GM18519 (cell line): ENCODE measurements around the gene NPHP4.

Experiments used
- ATAC-seq: cut with Tn5 transposase; IDR thresholded peaks from one replicate; pipeline ENCODE4 v1.9.1; 2021; ENCODE audit warnings: mild to moderate bottlenecking, moderate library complexity; ENCODE audit not compliant: unreplicated experiment, low FRiP score

NPHP4 gene

DNA sequence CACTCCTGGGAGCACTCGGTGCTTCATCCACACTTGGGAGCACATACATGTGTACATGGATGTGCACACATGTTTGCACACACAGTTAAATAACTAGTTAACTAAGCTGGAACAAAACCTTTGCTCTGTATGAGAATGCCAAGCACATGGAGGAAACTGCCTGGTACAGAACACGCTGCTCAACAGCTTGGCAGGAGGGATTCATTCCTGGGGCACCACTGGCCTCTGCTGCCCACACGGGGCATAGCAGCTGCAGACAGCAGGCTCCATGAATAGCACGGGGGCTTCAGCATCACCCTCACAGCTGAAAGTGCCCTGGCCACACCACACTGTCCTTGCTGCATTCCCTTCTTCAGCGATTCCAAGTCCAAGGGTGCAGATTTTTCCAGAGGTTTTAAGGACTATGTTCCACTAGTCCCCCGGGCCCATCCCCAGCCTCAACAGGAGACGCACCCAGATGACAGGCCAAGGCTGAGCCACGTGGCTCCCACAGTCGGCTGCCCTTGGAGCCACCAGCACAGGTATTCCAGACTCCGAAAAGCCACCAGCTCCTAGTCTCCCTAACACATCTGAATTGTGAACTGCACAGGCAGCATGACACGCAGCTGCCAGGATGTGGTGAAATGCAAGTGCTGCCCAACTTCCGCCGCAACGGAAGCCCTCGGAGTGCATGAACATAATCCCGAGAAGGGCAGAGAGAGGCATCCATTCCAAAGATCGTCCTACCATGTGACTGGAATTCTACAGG is 16.9 kb downstream of the NPHP4 start:
- ATAC-seq, result no peak

DNA sequence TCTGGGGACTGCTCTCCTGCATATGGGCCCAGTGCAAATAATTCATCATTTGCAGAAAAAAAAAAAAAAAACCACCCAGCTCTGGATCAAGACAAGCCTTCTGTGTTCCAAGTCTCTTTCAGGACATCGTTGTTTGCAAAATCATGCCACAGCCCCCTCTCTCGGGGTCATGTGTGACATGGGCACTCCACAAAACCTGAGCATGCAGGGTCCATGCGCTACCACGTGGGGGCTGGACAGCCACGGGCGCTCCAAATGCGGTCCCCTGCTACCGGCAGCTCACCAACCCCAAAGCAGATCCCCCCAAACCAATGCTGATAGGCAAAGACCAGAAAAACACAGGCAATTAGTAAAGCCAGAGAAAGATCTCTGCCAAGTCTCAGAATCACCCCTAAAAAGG is 17.6 kb downstream of the NPHP4 start:
- ATAC-seq, result no peak

DNA sequence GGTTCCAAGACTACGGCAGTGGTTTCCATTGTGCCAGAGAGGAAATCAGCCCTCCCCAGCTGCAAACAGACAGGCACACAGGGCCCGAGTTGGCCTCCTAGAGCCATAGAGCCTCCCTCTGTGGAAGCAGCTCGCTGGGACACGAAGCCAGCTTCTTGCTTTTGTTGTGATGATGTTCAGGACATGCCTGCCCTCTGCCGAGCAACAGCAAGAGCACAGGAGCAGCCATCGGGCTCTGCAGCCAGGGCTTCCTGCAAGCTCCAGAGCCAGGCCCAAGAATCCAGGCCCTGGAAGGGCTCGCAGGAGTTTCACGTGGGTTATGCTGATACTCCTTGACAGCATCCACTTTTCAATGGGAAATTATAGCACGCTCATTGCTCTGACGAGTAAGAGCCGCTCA is 18.5 kb downstream of the NPHP4 start:
- no peak for ATAC-seq

DNA sequence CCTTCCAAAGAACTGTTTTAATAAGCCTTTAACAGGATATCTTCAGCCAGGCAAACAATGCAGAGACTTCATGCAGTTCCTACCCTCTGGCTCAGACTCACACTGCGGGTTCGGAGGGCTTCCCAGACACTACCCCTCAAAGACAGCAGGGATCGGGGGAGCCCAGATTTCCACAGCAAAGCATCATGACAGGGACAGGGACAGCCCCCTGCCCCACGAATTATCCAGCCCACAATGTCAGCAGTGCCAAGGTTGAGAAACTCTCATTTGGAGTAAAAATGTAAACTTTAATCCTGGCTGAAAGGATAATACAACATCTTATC is 20.1 kb downstream of the NPHP4 start:
- ATAC-seq, result no peak

DNA sequence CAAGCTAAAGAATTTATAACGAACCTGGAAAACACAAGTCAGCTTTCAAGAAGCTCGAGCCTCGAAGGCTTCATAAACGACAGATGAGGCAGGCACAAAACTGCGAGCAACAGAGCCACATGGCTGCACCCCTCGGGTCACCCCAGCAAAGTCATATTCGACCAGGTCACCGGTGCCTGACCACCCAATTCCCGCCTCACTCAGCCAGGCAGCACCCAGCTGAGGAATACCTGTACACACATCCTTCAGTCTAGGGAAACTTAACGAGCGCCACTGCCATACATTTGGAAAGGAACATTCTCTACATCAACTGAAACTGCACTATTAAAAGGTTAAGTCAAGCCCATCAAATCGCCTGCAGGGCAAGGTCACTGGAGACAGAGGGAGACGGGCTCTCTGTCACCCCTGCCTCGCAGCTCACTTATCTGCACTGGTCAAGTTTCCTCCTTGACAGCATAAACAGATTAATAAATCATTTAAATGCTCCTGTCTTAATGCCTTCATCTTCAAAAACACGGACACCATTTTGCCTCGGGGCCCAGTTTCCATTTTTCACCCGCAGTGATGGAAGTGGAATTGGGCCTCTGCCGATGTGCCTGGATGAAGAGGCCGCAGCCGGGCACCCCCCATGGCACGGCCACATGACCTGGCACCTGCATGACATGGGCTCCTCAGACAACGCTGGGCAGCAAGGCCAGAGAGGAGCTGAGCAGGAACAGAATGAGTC is 20.6 kb downstream of the NPHP4 start:
- ATAC-seq, result no peak

DNA sequence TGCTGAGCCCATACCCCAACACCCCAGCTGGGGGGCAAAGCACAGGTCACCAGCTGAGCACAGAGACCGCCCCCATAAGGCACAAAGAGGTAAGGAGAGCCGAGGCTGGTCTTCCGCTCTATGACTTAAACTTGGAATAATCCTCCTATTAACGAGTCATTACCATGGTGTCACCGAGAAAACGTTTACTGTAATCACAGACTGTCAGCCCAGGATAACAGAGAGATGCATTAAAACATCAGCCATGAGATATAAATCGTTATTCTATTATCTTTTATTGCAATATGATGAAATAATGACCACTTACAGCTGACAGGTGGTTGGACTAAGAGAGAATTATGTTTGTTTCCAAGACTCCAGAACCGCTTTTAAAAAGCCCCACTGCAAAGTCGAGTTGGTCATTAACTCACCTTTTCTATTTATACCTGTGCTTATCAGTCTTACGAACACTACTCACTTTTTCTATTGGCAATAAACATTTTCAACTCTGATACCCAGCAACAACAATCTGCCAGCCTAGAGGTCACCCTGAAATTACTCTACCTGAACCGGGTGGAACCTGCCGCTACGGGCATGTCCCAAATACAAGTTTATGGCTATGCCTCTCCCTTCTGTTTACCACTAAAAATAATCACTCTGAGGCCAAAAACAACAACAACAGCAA is 21.5 kb downstream of the NPHP4 start:
- no peak for ATAC-seq

DNA sequence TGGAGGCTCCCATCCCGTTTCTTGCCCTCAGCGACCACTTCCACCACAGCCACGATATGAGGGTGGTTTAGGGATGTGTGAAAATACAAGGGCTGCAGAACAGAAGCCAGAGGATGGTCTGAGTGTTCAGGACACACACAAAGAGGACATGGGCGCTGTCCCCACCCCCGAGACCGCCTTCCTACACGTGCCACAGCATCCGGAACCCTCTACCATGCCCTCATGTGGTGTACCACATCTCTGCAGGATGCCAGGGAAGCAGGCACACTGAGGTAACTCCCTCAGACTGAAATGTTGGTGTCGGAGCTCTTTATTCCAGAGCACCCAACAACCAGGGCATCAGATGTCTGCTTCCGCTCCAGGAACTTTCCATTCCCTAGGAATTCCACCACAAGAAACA is 23.1 kb downstream of the NPHP4 start:
- no peak for ATAC-seq

DNA sequence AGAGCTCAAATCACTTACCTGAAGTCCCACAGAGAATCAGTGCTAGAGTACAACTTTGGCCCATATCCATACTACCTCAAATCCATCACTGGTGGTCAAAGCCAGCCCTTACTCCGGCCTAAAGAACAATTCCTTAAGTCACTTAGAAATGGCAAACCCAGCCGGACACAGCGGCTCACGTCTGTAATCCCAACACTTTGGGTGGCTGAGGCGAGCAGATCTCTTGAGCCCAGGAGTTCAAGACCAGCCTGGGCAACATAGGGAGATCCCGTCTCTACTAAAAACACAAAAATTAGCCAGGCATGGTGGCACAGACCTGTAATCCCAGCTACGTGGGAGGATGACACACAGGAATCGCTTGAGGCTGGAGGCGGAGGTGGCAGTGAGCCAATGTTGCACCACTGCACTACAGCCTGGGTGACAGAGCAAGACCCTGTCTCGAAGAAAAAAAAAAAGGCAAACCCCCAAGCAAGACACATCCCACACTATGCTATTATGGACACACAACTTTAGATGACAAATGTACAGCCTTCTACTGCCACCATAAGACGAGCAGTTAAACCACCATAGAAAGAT is 24.0 kb downstream of the NPHP4 start:
- ATAC-seq, result no peak

DNA sequence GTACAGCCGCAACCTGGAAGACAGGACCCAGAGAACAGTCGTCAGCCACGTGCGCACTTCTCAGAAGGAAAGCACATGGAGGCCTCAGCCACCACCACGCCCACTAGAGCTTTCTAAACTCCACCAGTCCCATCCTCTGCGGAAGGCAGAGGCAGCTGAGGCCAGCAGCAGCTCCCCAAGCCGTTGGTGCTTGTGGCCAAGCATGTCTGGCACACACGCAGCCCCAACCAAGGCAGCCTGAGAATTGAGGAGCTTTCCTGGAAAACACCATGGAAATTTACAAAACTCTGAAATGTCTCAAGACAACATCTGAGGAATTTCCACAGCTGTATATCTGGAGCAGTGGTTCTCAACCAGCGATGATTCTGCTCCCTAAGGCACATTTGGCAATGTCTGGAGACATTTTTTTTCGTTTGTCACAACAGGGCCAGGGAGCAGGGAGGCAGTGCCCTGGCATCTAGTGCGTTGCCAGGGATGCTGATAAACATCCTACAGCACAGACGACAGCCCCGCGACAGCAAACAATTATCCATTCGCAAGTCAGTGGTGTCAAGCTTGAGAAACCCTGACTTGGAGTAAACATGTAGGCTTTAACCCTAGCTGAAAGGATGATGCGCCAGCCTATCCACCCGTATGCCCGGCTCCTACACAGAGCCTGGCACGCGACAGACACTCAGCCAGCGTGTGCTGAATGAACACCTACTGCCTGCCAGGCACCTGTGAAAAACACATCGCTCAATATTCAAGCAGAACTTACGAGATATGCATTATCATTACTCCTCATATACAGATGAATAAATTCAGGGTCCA is 24.7 kb downstream of the NPHP4 start:
- no peak for ATAC-seq

DNA sequence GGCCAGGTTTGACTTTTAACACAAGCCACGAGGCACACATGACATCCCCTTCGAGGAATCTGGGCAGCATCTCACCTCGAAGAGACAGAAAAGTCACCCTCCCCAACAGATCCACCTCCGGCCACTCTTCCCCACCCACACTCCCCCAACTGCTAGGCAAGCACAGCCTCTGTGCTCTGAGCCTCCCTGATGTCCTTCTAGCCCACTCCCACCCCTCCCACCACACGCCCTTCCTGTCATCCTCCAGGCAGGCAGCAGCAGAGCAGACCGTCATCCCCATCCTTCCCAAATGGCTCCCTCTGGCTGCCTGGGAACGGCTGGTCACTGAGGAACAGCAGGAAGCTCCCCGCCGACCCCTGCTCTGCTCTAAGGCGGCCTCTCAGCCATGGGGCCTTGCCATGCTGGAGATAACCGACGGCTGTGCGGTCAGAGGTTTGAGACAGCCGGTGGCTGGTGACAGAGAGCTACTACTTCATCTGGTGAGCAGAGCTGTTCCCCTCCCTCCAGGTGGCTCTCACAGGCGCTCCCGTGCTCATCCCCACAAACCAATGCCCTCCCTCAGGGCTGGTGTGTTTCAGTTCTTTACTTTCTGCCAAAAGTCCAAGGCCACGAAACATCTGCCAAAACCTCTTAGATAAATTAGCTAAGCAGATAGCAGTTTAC is 25.6 kb downstream of the NPHP4 start:
- no peak for ATAC-seq

DNA sequence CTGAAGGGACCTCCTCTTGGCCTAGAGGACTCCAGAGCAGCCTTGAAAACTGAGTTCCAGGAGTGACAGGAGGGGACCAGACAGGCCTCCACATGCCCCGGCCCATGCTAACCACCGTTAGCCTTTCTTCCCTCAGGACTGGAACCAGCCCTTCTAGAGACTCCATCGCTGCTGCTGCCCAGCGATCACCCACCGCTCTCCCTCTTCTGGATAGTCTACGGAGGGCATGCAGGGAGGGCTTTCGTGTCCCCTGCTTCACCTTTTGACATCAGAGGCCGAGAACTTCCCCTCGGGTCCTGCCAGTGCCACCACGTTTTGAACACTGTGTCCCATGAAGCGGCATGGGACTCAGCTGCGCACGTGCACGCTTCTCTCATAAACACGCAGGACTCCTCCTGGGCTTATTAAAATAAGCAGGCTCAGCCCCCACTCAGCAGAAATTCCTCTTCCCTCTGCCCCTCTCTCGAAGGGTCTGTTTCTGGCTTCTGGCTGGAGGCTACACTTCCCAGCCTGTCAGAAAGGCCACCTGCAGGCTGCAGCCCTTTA is 26.6 kb downstream of the NPHP4 start:
- no peak for ATAC-seq

DNA sequence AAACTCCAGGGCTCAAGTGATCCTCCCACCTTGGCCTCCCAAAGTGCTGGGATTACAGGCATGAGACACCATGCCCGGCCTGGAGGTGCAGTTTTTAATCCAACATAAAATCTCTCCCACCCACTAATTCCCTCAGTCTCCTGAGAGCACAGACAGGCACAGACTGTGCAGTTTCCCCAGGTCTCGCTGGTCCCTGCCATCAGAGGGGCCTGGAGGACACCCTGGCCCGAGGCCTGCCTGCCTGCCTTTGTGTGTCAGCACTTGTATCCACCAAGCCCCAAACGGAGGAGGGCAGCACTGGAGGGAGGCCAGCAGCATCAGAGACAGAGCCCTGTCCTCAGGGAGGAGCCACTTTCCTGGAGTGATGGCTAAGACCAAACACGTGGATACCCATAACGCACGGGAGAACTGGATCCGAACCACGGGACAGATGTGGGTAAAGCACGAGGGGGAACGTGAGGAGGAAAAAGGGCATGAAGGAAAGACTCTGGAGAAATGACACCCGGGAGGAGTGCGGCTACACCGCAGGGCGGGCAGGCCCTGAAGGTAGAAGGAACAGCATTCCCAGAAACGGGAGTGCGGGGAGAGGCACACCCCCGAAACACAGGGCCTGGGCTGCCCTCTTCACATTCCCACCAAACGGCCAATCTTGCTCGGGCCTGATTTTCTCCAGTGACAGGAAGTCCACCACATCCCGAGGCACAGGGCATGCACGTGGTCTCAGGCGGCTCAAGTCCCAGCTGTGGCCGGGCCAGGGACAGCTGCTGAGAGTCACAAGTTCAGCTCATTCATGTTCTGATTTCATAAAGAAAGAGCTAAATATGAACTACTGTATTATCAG is 29.7 kb downstream of the NPHP4 start:
- ATAC-seq, result no peak

DNA sequence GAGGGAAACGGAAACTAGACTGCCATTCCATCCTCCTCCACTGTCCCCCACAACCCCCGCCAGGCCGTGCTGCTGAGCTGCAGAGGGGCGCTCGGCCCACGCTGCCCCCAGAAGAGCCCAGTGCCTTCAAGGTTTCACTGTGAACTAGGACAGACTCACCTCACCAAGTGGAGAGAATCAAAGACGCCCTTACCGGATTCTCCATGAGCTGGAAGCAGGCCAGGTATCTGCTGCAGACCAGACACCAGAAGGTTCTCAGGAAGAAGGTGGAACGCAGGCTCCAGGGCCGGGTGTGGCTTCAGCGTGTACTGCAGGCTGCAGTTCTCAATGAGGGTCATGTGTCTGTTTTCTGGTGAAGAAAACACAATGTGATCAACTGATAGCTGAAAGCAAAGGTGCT is 30.6 kb downstream of the NPHP4 start:
- ATAC-seq, result no peak

DNA sequence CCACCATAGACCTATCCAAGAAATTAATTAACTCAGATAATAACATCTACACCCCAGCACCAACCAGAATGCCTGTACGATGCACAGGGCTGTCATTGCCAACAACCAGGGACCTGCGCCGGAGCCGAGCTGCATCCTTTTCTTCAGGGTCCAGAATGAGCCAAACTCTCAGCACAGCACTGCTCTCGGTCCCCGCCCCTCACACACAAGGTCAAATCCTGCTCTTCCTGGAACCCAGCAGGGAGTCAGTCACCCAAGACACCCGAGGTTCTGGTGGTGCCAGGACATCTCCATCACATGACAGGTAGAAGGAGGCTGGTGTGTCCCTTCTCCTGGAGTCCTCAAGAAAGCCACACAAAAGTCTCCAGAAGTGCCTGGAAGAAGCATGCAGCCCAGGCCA is 31.9 kb downstream of the NPHP4 start:
- no peak for ATAC-seq

DNA sequence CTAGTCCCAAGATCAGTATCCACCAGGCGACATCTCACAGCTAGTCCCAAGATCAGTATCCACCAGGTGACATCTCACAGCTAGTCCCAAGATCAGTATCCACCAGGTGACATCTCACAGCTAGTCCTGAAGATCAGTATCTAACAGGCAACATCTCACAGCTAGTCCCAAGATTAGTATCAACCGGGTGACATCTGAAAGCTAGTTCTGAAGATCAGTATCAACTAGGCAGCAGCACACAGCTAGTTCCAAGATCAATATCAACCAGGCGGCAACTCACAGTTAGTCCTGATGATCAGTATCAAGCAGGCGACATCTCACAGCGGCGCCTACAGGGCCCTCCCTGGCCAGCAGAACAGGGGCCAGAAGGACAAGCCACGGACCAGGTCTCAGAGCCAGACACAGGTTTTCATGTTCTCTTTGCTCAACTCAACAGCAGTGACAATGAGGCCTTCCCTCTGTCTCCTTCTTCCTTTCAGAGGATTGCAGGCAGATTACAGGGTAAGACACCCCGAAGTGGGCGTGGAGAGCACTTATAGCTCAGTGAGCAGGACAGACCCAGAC is 32.5 kb downstream of the NPHP4 start:
- ATAC-seq, result no peak

DNA sequence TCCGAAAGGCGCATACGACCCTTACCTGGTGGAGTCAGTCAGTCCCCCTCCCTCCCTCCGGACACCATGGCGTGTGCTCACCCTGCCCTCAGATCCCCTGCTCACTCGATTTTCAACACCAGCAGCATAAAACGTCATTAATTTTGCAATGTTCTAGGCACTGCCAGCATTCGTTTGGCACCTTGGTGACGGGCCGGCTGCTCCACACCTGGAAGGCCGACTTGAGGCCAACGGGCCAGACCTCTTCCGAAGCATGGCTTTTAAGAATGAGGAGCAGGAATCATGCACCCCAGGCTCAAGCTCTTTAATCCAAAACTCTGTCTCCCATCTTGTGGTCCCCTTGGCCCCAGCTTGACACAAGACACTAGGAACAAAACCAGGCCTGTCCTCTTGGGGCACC is 33.1 kb downstream of the NPHP4 start:
- no peak for ATAC-seq

DNA sequence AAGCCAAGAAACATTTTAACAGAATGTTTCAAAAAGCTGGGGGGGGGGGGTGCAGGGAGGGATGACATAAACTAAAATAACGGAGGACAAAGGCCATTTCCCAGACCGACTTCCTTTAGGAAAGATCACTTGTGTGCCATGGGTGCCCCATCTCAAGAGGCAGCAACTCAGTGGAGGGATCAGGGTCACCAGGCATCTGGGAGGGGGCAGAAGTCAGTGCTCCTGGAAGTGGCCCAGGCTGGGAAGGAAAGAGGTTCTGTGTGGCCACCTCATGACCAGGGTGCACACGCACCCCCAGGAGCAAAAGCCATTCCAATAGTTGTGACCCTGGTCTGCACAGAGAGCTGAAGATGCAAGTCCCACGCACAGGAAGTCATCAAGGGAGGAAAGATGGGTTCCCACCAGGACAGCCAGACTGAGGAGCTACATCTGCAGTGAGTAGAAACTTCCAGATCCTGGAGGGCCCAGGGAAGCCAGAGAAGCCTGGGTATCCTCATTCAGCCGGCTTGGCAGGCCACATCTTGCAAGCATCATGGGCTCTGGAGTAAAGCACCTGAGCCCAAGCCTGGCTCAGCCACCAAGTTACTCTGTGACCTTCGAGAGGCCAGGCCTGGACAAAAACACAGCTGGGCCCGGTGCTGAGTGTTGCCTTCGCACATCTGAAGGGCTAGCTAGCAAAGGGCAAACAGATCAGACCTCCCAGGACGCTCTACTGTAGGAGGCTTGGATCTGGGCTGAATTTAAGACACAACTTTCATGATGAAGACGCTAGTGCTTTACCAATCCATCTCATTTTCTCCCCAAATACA is 36.0 kb downstream of the NPHP4 start:
- no peak for ATAC-seq

DNA sequence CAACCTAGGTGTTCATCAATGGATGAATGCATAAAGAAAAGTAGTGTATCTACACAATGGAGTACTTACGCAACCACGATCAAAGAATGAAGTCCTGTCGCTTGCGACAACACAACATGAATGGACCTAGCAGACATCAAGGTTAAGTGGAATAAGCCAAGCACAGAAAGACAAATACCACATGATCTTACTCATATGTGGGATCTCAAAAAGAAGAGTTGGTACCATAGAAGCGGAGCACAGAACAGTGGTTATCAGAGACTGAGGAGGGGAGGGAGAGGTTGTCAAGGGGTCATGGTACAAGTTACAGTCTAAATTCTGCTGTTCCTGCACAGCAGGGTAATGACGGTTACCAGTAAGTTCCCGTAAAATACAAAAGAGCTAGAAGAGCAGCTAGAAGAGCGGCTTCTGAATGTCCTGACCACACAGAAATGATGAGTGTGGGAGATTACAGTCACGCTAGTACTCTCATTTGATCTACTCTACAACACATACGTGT is 36.7 kb downstream of the NPHP4 start:
- ATAC-seq, result no peak
